B cell (primary cell): ENCODE measurements around the gene SLC28A3. TPM values are rescaled to one million over a fixed set of nuclear protein-coding genes. Genes with fewer than 3 reads are reported as not detected.

Experiments used
- ATAC-seq: fragments of 200-7000 bp; cut with Tn5 transposase; one replicate; pipeline ENCODE4 v1.10.0; 2021; ENCODE audit warnings: low read depth, mild to moderate bottlenecking, moderate number of reproducible peaks, moderate library complexity
- CTCF ChIA-PET: fragments of 350-600 bp; sonication (Branson Sonifier 250); formaldehyde crosslinking; loops from one replicate; lab custom pipeline; 2021; ENCODE audit warnings: antibody characterized with exemption, inconsistent platforms; lab: Charles Lee
- POLR2A ChIA-PET: fragments of 350-600 bp; sonication (Branson Sonifier 250); formaldehyde crosslinking; loops from one replicate; lab custom pipeline; 2021; ENCODE audit warnings: antibody characterized with exemption; lab: Charles Lee
- DNase-seq: peaks from one replicate; pipeline ENCODE4 v3.0.0; 2013
- H2AFZ ChIP-seq: 2 replicates; pipeline ENCODE4 v1.6.1; 2012; ENCODE audit warnings: mild to moderate bottlenecking, low read depth, low read length; ENCODE audit not compliant: insufficient read depth, poor library complexity, severe bottlenecking
- H3K27ac ChIP-seq, 2 donors: 1 replicate in 1 of 2; 2 replicates in 1 of 2; pipeline ENCODE4 v1.5.1; 2012 to 2013; ENCODE audit warnings: low read length in 2 of 2, mild to moderate bottlenecking in 2 of 2, moderate library complexity in 1 of 2
- H3K27me3 ChIP-seq, 4 experiments: fragments of 200-600 bp in 1 of 4; sonication (generic) in 1 of 4; replicated peaks in 1 of 4; 1 replicate in 2 of 4; 2 replicates in 2 of 4; pipeline versions ENCODE4 v1.6.1 to v1.7.0; 2013 to 2016; ENCODE audit warnings: low read length in 3 of 4, mild to moderate bottlenecking in 2 of 4, mixed read lengths in 1 of 4, moderate library complexity in 1 of 4; ENCODE audit not compliant: insufficient read depth in 4 of 4, control insufficient read depth in 3 of 4; ENCODE audit errors: control extremely low read depth in 1 of 4
- H3K36me3 ChIP-seq, 2 experiments: replicated peaks in 1 of 2; 1 replicate in 1 of 2; 2 replicates in 1 of 2; pipeline versions ENCODE4 v1.6.1 to v1.7.1; 2013; ENCODE audit warnings: low read length in 1 of 2; ENCODE audit not compliant: insufficient read depth in 2 of 2, control insufficient read depth in 1 of 2; ENCODE audit errors: control extremely low read depth in 1 of 2, extremely low read depth in 1 of 2
- H3K4me1 ChIP-seq, 2 donors: fragments of 200-600 bp in 1 of 2; sonication (generic) in 1 of 2; 1 replicate in 1 of 2; 2 replicates in 1 of 2; pipeline versions ENCODE4 v1.5.1 to v1.6.1; 2013 to 2017; ENCODE audit warnings: low read length in 2 of 2; ENCODE audit not compliant: control insufficient read depth in 2 of 2, insufficient read depth in 2 of 2
- H3K4me2 ChIP-seq: replicated peaks from 2 replicates; pipeline ENCODE3; 2012; ENCODE audit warnings: mild to moderate bottlenecking, low read depth, low read length; ENCODE audit not compliant: poor library complexity, severe bottlenecking
- H3K4me3 ChIP-seq, 5 experiments: fragments of 200-600 bp in 1 of 5; sonication (generic) in 1 of 5; 1 replicate in 3 of 5; 2 replicates in 2 of 5; pipeline versions ENCODE4 v1.5.1 to v1.7.0; 2011 to 2016; ENCODE audit warnings: low read length in 4 of 5, mild to moderate bottlenecking in 4 of 5, low read depth in 2 of 5, control low read depth in 1 of 5, moderate library complexity in 1 of 5; ENCODE audit not compliant: insufficient read depth in 1 of 5; ENCODE audit errors: control extremely low read depth in 1 of 5, extremely low read depth in 1 of 5
- H3K79me2 ChIP-seq: fragments of 200-600 bp; sonication (generic); one replicate; pipeline ENCODE4 v1.6.0; 2016; ENCODE audit warnings: low read length; ENCODE audit not compliant: control insufficient read depth, insufficient read depth
- H3K9ac ChIP-seq: fragments of 200-600 bp; sonication (generic); 2 replicates; pipeline ENCODE4 v1.6.1; 2017; ENCODE audit warnings: mild to moderate bottlenecking, low read length, moderate library complexity
- H3K9me3 ChIP-seq, 3 donors: one replicate each; pipeline versions ENCODE4 v1.6.1 to v1.7.1; 2013; ENCODE audit warnings: low read length in 2 of 3; ENCODE audit not compliant: control insufficient read depth in 2 of 3, insufficient read depth in 1 of 3; ENCODE audit errors: control extremely low read depth in 1 of 3
- H4K20me1 ChIP-seq: 2 replicates; pipeline ENCODE4 v1.6.0; 2012; ENCODE audit warnings: mild to moderate bottlenecking, low read length; ENCODE audit not compliant: insufficient read depth, control insufficient read depth, poor library complexity, severe bottlenecking
- H3K27ac Mint-ChIP-seq: one replicate; pipeline ENCODE4 v1.8.0; 2021; ENCODE audit warnings: mixed read lengths
- H3K27me3 Mint-ChIP-seq: one replicate; pipeline ENCODE4 v1.8.0; 2021; ENCODE audit warnings: mixed read lengths
- H3K4me1 Mint-ChIP-seq: one replicate; pipeline ENCODE4 v1.8.0; 2021; ENCODE audit warnings: mixed read lengths
- H3K4me3 Mint-ChIP-seq: one replicate; pipeline ENCODE4 v1.8.0; 2021; ENCODE audit warnings: mixed read lengths
- H3K9me3 Mint-ChIP-seq: one replicate; pipeline ENCODE4 v1.8.0; 2022; ENCODE audit warnings: mixed read lengths; ENCODE audit not compliant: insufficient read depth
- CTCF ChIP-seq: fragments of 200-600 bp; IDR thresholded peaks from one replicate; pipeline ENCODE4 v1.8.0; 2022; ENCODE audit warnings: antibody characterized with exemption, mild to moderate bottlenecking
- EZH2 ChIP-seq: IDR thresholded peaks from 2 replicates; pipeline ENCODE4 v1.6.1; 2012; ENCODE audit warnings: borderline replicate concordance, low read depth, mild to moderate bottlenecking, moderate library complexity, low read length; ENCODE audit not compliant: insufficient read depth, poor library complexity, severe bottlenecking
- WGBS: methylation state at CpG from one replicate; pipeline ENCODE4 v1.1.5; 2013; ENCODE audit warnings: missing lambda C conversion rate; ENCODE audit not compliant: insufficient coverage; 5-methylcytosine and 5-hydroxymethylcytosine counted together
- intact Hi-C: fragments of 100-400 bp; cut with micrococcal nuclease; formaldehyde crosslinking; loops from one replicate; pipeline ENCODE4 v1.10.0; 2022
- polyA plus RNA-seq: library from polyadenylated mRNA; depleted of rRNA; stranded (reverse); fragments of >200 nt; gene quantifications from 2 replicates; pipeline ENCODE4 v1.2.3, GENCODE V29; 2012
- total RNA-seq, 2 donors: library from RNA; stranded (reverse); fragments of 120-200 nt in 1 of 2; gene quantifications; 1 replicate in 1 of 2; 2 replicates in 1 of 2; pipeline versions ENCODE4 v1.2.3 to v1.2.4, GENCODE V29; 2013 to 2022

The SLC28A3 gene
- total and polyA plus RNA-seq, 2 donors (not counting 1 experiment from before 2014, with no cell fraction given): not detected

DNA sequence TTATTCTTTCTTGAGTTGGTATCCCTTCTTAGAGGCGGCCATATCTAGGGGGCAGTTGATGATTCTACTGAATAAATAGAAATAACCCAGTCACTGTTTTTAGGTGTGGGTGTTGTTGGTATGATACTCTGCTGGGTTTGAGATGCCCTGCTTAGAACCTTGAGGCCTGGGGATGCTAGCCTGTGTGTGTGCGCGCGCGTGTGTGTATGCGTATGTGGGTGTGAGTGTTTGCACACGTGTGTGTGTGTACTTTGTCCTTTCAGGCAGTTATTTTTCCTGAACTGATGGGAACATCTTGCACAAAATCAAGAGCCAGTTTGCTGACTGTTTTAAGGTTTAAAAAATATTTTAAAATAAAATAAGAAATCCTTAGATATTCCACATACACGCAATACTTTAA is 3.3 kb downstream of the SLC28A3 start:
- no peak overlapping the region for H3K9ac ChIP-seq
- no peak overlapping the region for H3K4me2 ChIP-seq
- no peaks in the 10 kb centered on the region for H3K27me3 ChIP-seq
- no peaks in the 10 kb centered on the region for H3K36me3 ChIP-seq
- H3K9me3 ChIP-seq: no peaks in the 10 kb centered on the region
- no peaks in the 10 kb centered on the region for H3K79me2 ChIP-seq
- DNase-seq: no peak
- intact Hi-C loops: no loop called here
- POLR2A ChIA-PET: no interaction called here
- Mint-ChIP-seq H3K27ac (no peak overlapping the region), H3K4me1 (no peaks in the 10 kb centered on the region), H3K27me3 (peaks cover 11% of the 10 kb centered on the region), H3K9me3 (no peaks in the 10 kb centered on the region), H3K4me3 (no peak overlapping the region)
- no peak overlapping the region for H2AFZ ChIP-seq
- WGBS: 100% methylated on average over 1 of the region's 8 CpGs
- no peak overlapping the region for H3K27ac ChIP-seq
- no peak overlapping the region for H3K4me3 ChIP-seq
- no peaks in the 10 kb centered on the region for H4K20me1 ChIP-seq
- ATAC-seq: no peak
- CTCF ChIA-PET: no interaction called here
- no peaks in the 10 kb centered on the region for H3K4me1 ChIP-seq
- TF ChIP-seq CTCF (no peak), EZH2 (no peak)

GRCh38 chr9:84331119-84331809 is 9.3 kb downstream of the SLC28A3 start:
- no peak overlapping the region for H3K9ac ChIP-seq
- H3K36me3 ChIP-seq: no peaks in the 10 kb centered on the region
- DNase-seq (no peak), ATAC-seq (no peak)
- H3K27ac ChIP-seq: no peak overlapping the region
- no peaks in the 10 kb centered on the region for H4K20me1 ChIP-seq
- Mint-ChIP-seq H3K27me3 (no peaks in the 10 kb centered on the region), H3K9me3 (peaks cover 5% of the 10 kb centered on the region), H3K4me3 (no peak overlapping the region), H3K4me1 (no peaks in the 10 kb centered on the region), H3K27ac (no peak overlapping the region)
- POLR2A ChIA-PET: no interaction called here
- peaks cover 0 to 19% (median 14%) of the 10 kb centered on the region in 3 donors for H3K9me3 ChIP-seq
- TF ChIP-seq CTCF: no peak
- no peak for TF ChIP-seq EZH2
- H3K4me3 ChIP-seq: no peak overlapping the region
- 100% methylated on average over 1 of the region's 5 CpGs for WGBS
- intact Hi-C loops: no loop called here
- H3K4me1 ChIP-seq: no peaks in the 10 kb centered on the region
- H3K4me2 ChIP-seq: no peak overlapping the region
- H3K79me2 ChIP-seq: no peaks in the 10 kb centered on the region
- no peak overlapping the region for H2AFZ ChIP-seq
- CTCF ChIA-PET: no interaction called here
- H3K27me3 ChIP-seq: peaks cover 0 to 2% (median 0%) of the 10 kb centered on the region in 4 experiments
